OCI-LY3 (cell line): ENCODE results near the gene RIN3.

Experiments used
- EZH2phosphoT487 ChIP-seq: fragments of 200-600 bp; shearing (Covaris generic); IDR thresholded peaks from 2 replicates; pipeline ENCODE4 v1.6.1; 2018; ENCODE audit warnings: antibody characterized with exemption, mixed run types, low read depth
- TF ChIP-seq, protein P1 (sequence below): fragments of 200-600, 300-600 bp; sonication (generic); IDR thresholded peaks from 2 replicates; pipeline ENCODE4 v1.5.1; 2014; ENCODE audit warnings: antibody characterized with exemption, low read length, low read depth

DNA sequence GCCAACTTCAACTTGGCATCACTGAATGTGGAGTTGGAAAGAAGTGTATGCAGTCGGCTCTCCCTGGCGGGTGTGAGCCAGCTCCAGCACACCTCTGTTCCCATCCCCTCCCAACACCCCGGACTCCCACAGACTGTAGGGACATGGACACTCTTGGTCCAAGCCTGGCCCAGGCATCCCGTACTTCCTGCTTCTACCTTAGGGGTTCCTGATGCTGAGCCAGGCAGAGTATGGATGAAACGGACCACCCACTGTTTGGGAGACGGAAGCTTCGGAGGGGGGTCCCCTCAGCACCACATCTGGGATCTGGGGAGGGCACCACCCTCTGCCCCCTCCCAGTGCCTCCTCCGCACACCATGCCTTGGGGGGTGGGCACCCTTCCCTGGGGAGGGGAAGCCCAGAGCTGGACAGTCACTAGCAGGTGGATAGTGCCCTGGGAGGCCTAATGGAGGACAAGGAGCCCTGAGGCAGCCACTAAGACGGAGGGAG is 172.9 kb downstream of the RIN3 start:
- TF ChIP-seq, protein P1, sequence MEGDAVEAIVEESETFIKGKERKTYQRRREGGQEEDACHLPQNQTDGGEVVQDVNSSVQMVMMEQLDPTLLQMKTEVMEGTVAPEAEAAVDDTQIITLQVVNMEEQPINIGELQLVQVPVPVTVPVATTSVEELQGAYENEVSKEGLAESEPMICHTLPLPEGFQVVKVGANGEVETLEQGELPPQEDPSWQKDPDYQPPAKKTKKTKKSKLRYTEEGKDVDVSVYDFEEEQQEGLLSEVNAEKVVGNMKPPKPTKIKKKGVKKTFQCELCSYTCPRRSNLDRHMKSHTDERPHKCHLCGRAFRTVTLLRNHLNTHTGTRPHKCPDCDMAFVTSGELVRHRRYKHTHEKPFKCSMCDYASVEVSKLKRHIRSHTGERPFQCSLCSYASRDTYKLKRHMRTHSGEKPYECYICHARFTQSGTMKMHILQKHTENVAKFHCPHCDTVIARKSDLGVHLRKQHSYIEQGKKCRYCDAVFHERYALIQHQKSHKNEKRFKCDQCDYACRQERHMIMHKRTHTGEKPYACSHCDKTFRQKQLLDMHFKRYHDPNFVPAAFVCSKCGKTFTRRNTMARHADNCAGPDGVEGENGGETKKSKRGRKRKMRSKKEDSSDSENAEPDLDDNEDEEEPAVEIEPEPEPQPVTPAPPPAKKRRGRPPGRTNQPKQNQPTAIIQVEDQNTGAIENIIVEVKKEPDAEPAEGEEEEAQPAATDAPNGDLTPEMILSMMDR, result no peak
- TF ChIP-seq EZH2phosphoT487, result no peak
